B cell (primary cell): ENCODE results near the gene NLGN1. TPM values are rescaled to one million over a fixed set of nuclear protein-coding genes. Genes with fewer than 3 reads are reported as not detected.

Source experiments
- ATAC-seq: fragments of 200-7000 bp; cut with Tn5 transposase; one replicate; pipeline ENCODE4 v1.10.0; 2021; ENCODE audit warnings: low read depth, mild to moderate bottlenecking, moderate number of reproducible peaks, moderate library complexity
- CTCF ChIA-PET: fragments of 350-600 bp; sonication (Branson Sonifier 250); formaldehyde crosslinking; loops from one replicate; lab custom pipeline; 2021; ENCODE audit warnings: antibody characterized with exemption, inconsistent platforms; lab: Charles Lee
- POLR2A ChIA-PET: fragments of 350-600 bp; sonication (Branson Sonifier 250); formaldehyde crosslinking; loops from one replicate; lab custom pipeline; 2021; ENCODE audit warnings: antibody characterized with exemption; lab: Charles Lee
- DNase-seq: peaks from one replicate; pipeline ENCODE4 v3.0.0; 2013
- H2AFZ ChIP-seq: 2 replicates; pipeline ENCODE4 v1.6.1; 2012; ENCODE audit warnings: mild to moderate bottlenecking, low read depth, low read length; ENCODE audit not compliant: insufficient read depth, poor library complexity, severe bottlenecking
- H3K27ac ChIP-seq, 2 donors: 1 replicate in 1 of 2; 2 replicates in 1 of 2; pipeline ENCODE4 v1.5.1; 2012 to 2013; ENCODE audit warnings: low read length in 2 of 2, mild to moderate bottlenecking in 2 of 2, moderate library complexity in 1 of 2
- H3K27me3 ChIP-seq, 4 experiments: fragments of 200-600 bp in 1 of 4; sonication (generic) in 1 of 4; replicated peaks in 1 of 4; 1 replicate in 2 of 4; 2 replicates in 2 of 4; pipeline versions ENCODE4 v1.6.1 to v1.7.0; 2013 to 2016; ENCODE audit warnings: low read length in 3 of 4, mild to moderate bottlenecking in 2 of 4, mixed read lengths in 1 of 4, moderate library complexity in 1 of 4; ENCODE audit not compliant: insufficient read depth in 4 of 4, control insufficient read depth in 3 of 4; ENCODE audit errors: control extremely low read depth in 1 of 4
- H3K36me3 ChIP-seq, 2 experiments: replicated peaks in 1 of 2; 1 replicate in 1 of 2; 2 replicates in 1 of 2; pipeline versions ENCODE4 v1.6.1 to v1.7.1; 2013; ENCODE audit warnings: low read length in 1 of 2; ENCODE audit not compliant: insufficient read depth in 2 of 2, control insufficient read depth in 1 of 2; ENCODE audit errors: control extremely low read depth in 1 of 2, extremely low read depth in 1 of 2
- H3K4me1 ChIP-seq, 2 donors: fragments of 200-600 bp in 1 of 2; sonication (generic) in 1 of 2; 1 replicate in 1 of 2; 2 replicates in 1 of 2; pipeline versions ENCODE4 v1.5.1 to v1.6.1; 2013 to 2017; ENCODE audit warnings: low read length in 2 of 2; ENCODE audit not compliant: control insufficient read depth in 2 of 2, insufficient read depth in 2 of 2
- H3K4me2 ChIP-seq: replicated peaks from 2 replicates; pipeline ENCODE3; 2012; ENCODE audit warnings: mild to moderate bottlenecking, low read depth, low read length; ENCODE audit not compliant: poor library complexity, severe bottlenecking
- H3K4me3 ChIP-seq, 5 experiments: fragments of 200-600 bp in 1 of 5; sonication (generic) in 1 of 5; 1 replicate in 3 of 5; 2 replicates in 2 of 5; pipeline versions ENCODE4 v1.5.1 to v1.7.0; 2011 to 2016; ENCODE audit warnings: low read length in 4 of 5, mild to moderate bottlenecking in 4 of 5, low read depth in 2 of 5, control low read depth in 1 of 5, moderate library complexity in 1 of 5; ENCODE audit not compliant: insufficient read depth in 1 of 5; ENCODE audit errors: control extremely low read depth in 1 of 5, extremely low read depth in 1 of 5
- H3K79me2 ChIP-seq: fragments of 200-600 bp; sonication (generic); one replicate; pipeline ENCODE4 v1.6.0; 2016; ENCODE audit warnings: low read length; ENCODE audit not compliant: control insufficient read depth, insufficient read depth
- H3K9ac ChIP-seq: fragments of 200-600 bp; sonication (generic); 2 replicates; pipeline ENCODE4 v1.6.1; 2017; ENCODE audit warnings: mild to moderate bottlenecking, low read length, moderate library complexity
- H3K9me3 ChIP-seq, 3 donors: one replicate each; pipeline versions ENCODE4 v1.6.1 to v1.7.1; 2013; ENCODE audit warnings: low read length in 2 of 3; ENCODE audit not compliant: control insufficient read depth in 2 of 3, insufficient read depth in 1 of 3; ENCODE audit errors: control extremely low read depth in 1 of 3
- H4K20me1 ChIP-seq: 2 replicates; pipeline ENCODE4 v1.6.0; 2012; ENCODE audit warnings: mild to moderate bottlenecking, low read length; ENCODE audit not compliant: insufficient read depth, control insufficient read depth, poor library complexity, severe bottlenecking
- H3K27ac Mint-ChIP-seq: one replicate; pipeline ENCODE4 v1.8.0; 2021; ENCODE audit warnings: mixed read lengths
- H3K27me3 Mint-ChIP-seq: one replicate; pipeline ENCODE4 v1.8.0; 2021; ENCODE audit warnings: mixed read lengths
- H3K4me1 Mint-ChIP-seq: one replicate; pipeline ENCODE4 v1.8.0; 2021; ENCODE audit warnings: mixed read lengths
- H3K4me3 Mint-ChIP-seq: one replicate; pipeline ENCODE4 v1.8.0; 2021; ENCODE audit warnings: mixed read lengths
- H3K9me3 Mint-ChIP-seq: one replicate; pipeline ENCODE4 v1.8.0; 2022; ENCODE audit warnings: mixed read lengths; ENCODE audit not compliant: insufficient read depth
- EZH2 ChIP-seq: IDR thresholded peaks from 2 replicates; pipeline ENCODE4 v1.6.1; 2012; ENCODE audit warnings: borderline replicate concordance, low read depth, mild to moderate bottlenecking, moderate library complexity, low read length; ENCODE audit not compliant: insufficient read depth, poor library complexity, severe bottlenecking
- WGBS: methylation state at CpG from one replicate; pipeline ENCODE4 v1.1.5; 2013; ENCODE audit warnings: missing lambda C conversion rate; ENCODE audit not compliant: insufficient coverage; 5-methylcytosine and 5-hydroxymethylcytosine counted together
- intact Hi-C: fragments of 100-400 bp; cut with micrococcal nuclease; formaldehyde crosslinking; loops from one replicate; pipeline ENCODE4 v1.10.0; 2022
- polyA plus RNA-seq: library from polyadenylated mRNA; depleted of rRNA; stranded (reverse); fragments of >200 nt; gene quantifications from 2 replicates; pipeline ENCODE4 v1.2.3, GENCODE V29; 2012
- total RNA-seq, 2 donors: library from RNA; stranded (reverse); fragments of 120-200 nt in 1 of 2; gene quantifications; 1 replicate in 1 of 2; 2 replicates in 1 of 2; pipeline versions ENCODE4 v1.2.3 to v1.2.4, GENCODE V29; 2013 to 2022
- TF ChIP-seq, protein P1 (sequence below): fragments of 200-600 bp; IDR thresholded peaks from one replicate; pipeline ENCODE4 v1.8.0; 2022; ENCODE audit warnings: antibody characterized with exemption, mild to moderate bottlenecking

The NLGN1 gene
- total and polyA plus RNA-seq, 2 donors (not counting 1 experiment from before 2014, with no cell fraction given): not detected

GRCh38 chr3:173748105-173748504, 350.6 kb downstream of the NLGN1 start:
- no peak overlapping the region for H3K9ac ChIP-seq
- no CpG with 5 or more reads among the region's 1 CpG for WGBS
- no peak overlapping the region for H2AFZ ChIP-seq
- no peak overlapping the region for H3K27ac ChIP-seq
- no peaks in the 10 kb centered on the region for H3K79me2 ChIP-seq
- CTCF ChIA-PET: no interaction called here
- no peak overlapping the region for H3K27ac Mint-ChIP-seq
- H3K9me3 ChIP-seq: no peaks in the 10 kb centered on the region
- TF ChIP-seq, protein P1, sequence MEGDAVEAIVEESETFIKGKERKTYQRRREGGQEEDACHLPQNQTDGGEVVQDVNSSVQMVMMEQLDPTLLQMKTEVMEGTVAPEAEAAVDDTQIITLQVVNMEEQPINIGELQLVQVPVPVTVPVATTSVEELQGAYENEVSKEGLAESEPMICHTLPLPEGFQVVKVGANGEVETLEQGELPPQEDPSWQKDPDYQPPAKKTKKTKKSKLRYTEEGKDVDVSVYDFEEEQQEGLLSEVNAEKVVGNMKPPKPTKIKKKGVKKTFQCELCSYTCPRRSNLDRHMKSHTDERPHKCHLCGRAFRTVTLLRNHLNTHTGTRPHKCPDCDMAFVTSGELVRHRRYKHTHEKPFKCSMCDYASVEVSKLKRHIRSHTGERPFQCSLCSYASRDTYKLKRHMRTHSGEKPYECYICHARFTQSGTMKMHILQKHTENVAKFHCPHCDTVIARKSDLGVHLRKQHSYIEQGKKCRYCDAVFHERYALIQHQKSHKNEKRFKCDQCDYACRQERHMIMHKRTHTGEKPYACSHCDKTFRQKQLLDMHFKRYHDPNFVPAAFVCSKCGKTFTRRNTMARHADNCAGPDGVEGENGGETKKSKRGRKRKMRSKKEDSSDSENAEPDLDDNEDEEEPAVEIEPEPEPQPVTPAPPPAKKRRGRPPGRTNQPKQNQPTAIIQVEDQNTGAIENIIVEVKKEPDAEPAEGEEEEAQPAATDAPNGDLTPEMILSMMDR: no peak
- TF ChIP-seq EZH2: no peak
- H3K4me2 ChIP-seq: no peak overlapping the region
- no peaks in the 10 kb centered on the region for H4K20me1 ChIP-seq
- no peak overlapping the region for H3K4me3 Mint-ChIP-seq
- ATAC-seq (no peak), DNase-seq (no peak)
- H3K36me3 ChIP-seq: no peaks in the 10 kb centered on the region
- H3K4me1 ChIP-seq: no peaks in the 10 kb centered on the region
- H3K4me1 Mint-ChIP-seq: no peaks in the 10 kb centered on the region
- intact Hi-C loops: no loop called here
- H3K9me3 Mint-ChIP-seq: no peaks in the 10 kb centered on the region
- H3K4me3 ChIP-seq: no peak overlapping the region
- H3K27me3 ChIP-seq: no peaks in the 10 kb centered on the region
- no peaks in the 10 kb centered on the region for H3K27me3 Mint-ChIP-seq
- POLR2A ChIA-PET: no interaction called here

GRCh38 chr3:173750095-173750494, 352.6 kb downstream of the NLGN1 start:
- H3K27ac ChIP-seq: no peak overlapping the region
- no peaks in the 10 kb centered on the region for H3K36me3 ChIP-seq
- no peaks in the 10 kb centered on the region for H3K27me3 Mint-ChIP-seq
- no peaks in the 10 kb centered on the region for H3K9me3 Mint-ChIP-seq
- DNase-seq (no peak), ATAC-seq (no peak)
- no peaks in the 10 kb centered on the region for H4K20me1 ChIP-seq
- H3K4me1 ChIP-seq: no peaks in the 10 kb centered on the region
- no peak for TF ChIP-seq EZH2
- TF ChIP-seq, protein P1: no peak
- H3K4me1 Mint-ChIP-seq: no peaks in the 10 kb centered on the region
- ChIA-PET CTCF (no interaction called here), POLR2A (no interaction called here)
- 67% methylated on average over 1 of the region's 2 CpGs for WGBS
- no peak overlapping the region for H3K9ac ChIP-seq
- H3K79me2 ChIP-seq: no peaks in the 10 kb centered on the region
- H3K4me3 Mint-ChIP-seq: no peak overlapping the region
- H3K27me3 ChIP-seq: no peaks in the 10 kb centered on the region
- no peaks in the 10 kb centered on the region for H3K9me3 ChIP-seq
- no peak overlapping the region for H3K27ac Mint-ChIP-seq
- H3K4me2 ChIP-seq: no peak overlapping the region
- intact Hi-C loops: no loop called here
- H2AFZ ChIP-seq: no peak overlapping the region
- H3K4me3 ChIP-seq: no peak overlapping the region
